Esophagus (tissue), 2 donors: ENCODE measurements around the gene ZNF526. TPM values are rescaled to one million over a fixed set of nuclear protein-coding genes. Genes with fewer than 3 reads are reported as not detected.

Experiments
- H3K27ac ChIP-seq, 2 donors: one replicate each; pipeline ENCODE4 v1.5.1; 2013; ENCODE audit warnings: low read depth in 2 of 2, mild to moderate bottlenecking in 2 of 2, inconsistent platforms in 1 of 2, low read length in 1 of 2, moderate library complexity in 1 of 2
- H3K27me3 ChIP-seq, 2 donors: one replicate each; pipeline ENCODE4 v1.6.1; 2013; ENCODE audit warnings: low read length in 2 of 2, control low read depth in 1 of 2, mild to moderate bottlenecking in 1 of 2; ENCODE audit not compliant: insufficient read depth in 2 of 2, control insufficient read depth in 1 of 2
- H3K36me3 ChIP-seq, 2 donors: one replicate each; pipeline ENCODE4 v1.6.1; 2013; ENCODE audit warnings: low read length in 1 of 2; ENCODE audit not compliant: control insufficient read depth in 2 of 2, insufficient read depth in 2 of 2
- H3K4me1 ChIP-seq, 2 donors: one replicate each; pipeline ENCODE4 v1.6.1; 2013; ENCODE audit warnings: low read length in 1 of 2; ENCODE audit not compliant: control insufficient read depth in 2 of 2, insufficient read depth in 2 of 2
- H3K4me3 ChIP-seq, 2 donors: one replicate each; pipeline ENCODE4 v1.5.1; 2013; ENCODE audit warnings: low read length in 2 of 2, mild to moderate bottlenecking in 2 of 2, low read depth in 1 of 2, moderate library complexity in 1 of 2
- H3K9me3 ChIP-seq, 2 donors: one replicate each; pipeline ENCODE4 v1.6.1; 2013; ENCODE audit warnings: mild to moderate bottlenecking in 2 of 2, low read depth in 1 of 2, low read length in 1 of 2, moderate library complexity in 1 of 2; ENCODE audit not compliant: control insufficient read depth in 2 of 2, insufficient read depth in 1 of 2
- WGBS, 2 donors: extraction: QIAGEN DNeasy Blood & Tissue Kit; methylation state at CpG; one replicate each; pipeline ENCODE4 v1.1.7; 2013; 5-methylcytosine and 5-hydroxymethylcytosine counted together
- polyA plus RNA-seq, 2 donors: library from polyadenylated mRNA; stranded (reverse); fragments of 200-250 nt; gene quantifications; one replicate each; pipeline ENCODE4 v1.2.3, GENCODE V29; 2013
- donor health status: healthy with polysubstance abuse.
- donor health status: Bipolar disorder and iron deficiency.

ZNF526 gene
- polyA plus RNA-seq, 2 donors, result 2.3 to 3.6 TPM

- 1% methylated on average over 36 to 61 of the region's 66 CpGs for WGBS, 2 donors
- peaks cover 0 to 14% of the 10 kb centered on the region in 2 donors for H3K27me3 ChIP-seq
These were observed 43.0 kb upstream of the ZNF526 start for GRCh38 chr19:42176990-42177685.

DNA sequence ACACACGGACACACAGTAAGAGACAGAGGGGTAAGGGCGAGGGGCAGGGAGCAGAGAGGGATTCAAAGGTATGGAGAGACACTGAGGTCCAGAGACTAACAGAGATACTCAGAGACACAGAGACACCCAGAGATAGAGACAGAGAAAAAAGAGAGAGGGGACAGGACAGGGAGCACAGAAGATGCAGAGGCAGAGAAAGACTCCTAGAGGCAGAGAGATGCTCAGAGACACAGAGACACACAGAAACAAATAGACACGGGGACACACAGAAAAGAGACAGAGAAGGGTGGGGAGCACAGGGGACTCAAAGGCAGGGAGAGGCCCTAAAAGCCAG is 42.5 kb upstream of the ZNF526 start:
- Histone ChIP-seq H3K4me1 (peaks cover 0 to 7% of the 10 kb centered on the region in 2 donors), H3K27ac (no peak overlapping the region), H3K9me3 (no peaks in the 10 kb centered on the region), H3K4me3 (no peak overlapping the region), H3K27me3 (peaks cover 0 to 13% of the 10 kb centered on the region in 2 donors), H3K36me3 (no peaks in the 10 kb centered on the region)
- whole genome bisulfite sequencing, 2 donors, result 30 to 34% methylated on average over 3 of the region's 3 CpGs

More at GRCh38 chr19:42176990-42177685, 43.0 kb upstream of the ZNF526 start:
- no peaks in the 10 kb centered on the region for H3K36me3 ChIP-seq
- H3K4me3 ChIP-seq, result peak overlapping the region; percentile 16 to 30
- no peak overlapping the region for H3K27ac ChIP-seq
- peaks cover 0 to 7% of the 10 kb centered on the region in 2 donors for H3K4me1 ChIP-seq
- no peaks in the 10 kb centered on the region for H3K9me3 ChIP-seq

DNA sequence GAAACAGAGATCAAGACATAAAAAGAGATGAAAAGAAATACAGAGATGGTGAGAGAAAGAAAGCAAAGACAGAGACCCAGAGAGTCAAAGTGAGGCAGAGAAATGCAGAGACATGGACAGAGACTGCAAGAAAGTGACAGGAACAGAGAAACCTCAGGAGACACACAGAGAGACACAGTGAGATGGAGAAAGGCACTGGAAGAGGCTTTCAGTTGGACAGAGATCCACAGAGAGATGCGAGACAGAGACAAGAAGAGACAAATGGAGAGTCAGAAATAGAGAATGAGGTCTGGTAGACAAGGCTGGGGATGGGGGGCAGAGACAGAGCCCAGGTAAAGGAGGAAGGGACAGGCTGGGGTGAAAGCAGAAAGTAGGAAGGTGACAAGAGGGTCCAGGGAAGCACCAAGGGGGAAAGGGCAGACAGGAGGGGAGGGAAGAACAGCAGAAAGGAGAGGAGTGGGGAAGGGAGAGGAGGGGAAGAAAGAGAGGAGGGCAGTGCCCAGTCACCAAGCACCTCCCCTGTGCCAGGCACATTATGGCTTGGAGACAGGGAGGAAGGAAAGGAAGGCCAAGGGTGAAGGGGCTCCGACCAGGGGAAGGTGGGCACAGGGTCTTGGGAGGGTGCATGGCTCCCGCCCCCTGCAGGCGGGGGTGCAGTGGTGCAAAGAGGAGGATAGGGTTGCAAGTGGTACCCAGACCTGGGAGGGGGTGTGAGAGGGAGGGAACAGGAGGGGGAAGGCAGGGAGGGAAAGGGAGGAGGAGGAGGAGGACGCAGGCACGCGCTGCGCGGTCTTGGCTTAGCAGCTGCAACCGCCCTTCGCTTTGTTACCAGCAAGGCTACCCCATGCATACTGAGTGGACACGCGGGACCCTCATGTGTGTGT is 41.1 kb upstream of the ZNF526 start:
- H3K4me1 ChIP-seq, result peaks cover 0 to 7% of the 10 kb centered on the region in 2 donors
- no peaks in the 10 kb centered on the region for H3K9me3 ChIP-seq
- H3K4me3 ChIP-seq, result no peak overlapping the region
- peaks cover 0 to 13% of the 10 kb centered on the region in 2 donors for H3K27me3 ChIP-seq
- H3K27ac ChIP-seq, result no peak overlapping the region
- no peaks in the 10 kb centered on the region for H3K36me3 ChIP-seq
- WGBS, 2 donors, result 12 to 17% methylated on average over 9 to 13 of the region's 13 CpGs

DNA sequence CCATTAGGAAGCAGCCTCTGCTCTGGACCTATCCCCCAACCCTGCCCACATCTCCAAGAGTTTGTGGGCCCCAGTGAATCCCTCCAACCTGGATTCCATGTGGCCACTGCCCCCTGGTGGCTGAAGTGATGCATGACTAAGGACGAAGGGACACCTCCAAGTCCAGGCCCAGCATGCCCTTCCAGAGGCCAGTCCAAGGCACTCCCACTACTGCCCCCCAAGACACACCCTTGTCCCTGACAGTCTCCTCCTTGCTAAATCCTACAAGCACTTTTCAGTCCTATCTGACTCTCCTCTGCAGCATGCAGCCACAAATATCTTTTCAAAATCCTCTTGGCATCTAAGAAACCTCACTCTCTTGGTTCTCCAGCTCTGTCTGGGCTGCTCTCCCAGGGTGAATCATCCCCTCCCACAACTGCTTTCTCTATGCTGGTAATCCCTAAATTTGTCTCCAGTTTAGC is 35.7 kb upstream of the ZNF526 start:
- H3K4me1 ChIP-seq, result no peaks in the 10 kb centered on the region
- WGBS, 2 donors, result 0% methylated on average over 1 of the region's 1 CpG
- no peaks in the 10 kb centered on the region for H3K36me3 ChIP-seq
- H3K4me3 ChIP-seq, result no peak overlapping the region
- no peak overlapping the region for H3K27ac ChIP-seq
- H3K9me3 ChIP-seq, result no peaks in the 10 kb centered on the region
- peaks cover 0 to 5% of the 10 kb centered on the region in 2 donors for H3K27me3 ChIP-seq

DNA sequence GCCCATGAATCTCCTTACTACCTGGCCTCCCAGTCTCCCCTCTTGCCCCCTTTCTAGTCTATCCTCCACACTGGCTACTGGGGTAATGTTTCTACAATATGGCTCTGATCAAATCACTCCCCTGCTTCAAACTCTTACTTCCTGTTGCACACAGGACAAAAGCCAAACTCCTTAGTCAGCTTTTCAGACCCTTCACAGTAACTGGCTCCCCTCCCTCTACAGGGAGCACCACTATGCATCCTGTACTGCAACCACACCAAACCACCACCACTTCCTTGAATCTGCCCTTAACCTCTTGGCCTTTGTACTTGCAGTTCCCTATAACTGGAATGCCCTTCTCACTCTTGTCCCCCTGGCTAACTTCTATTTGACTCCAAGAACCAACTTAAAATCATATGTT is 34.8 kb upstream of the ZNF526 start:
- no peaks in the 10 kb centered on the region for H3K36me3 ChIP-seq
- H3K4me1 ChIP-seq, result no peaks in the 10 kb centered on the region
- H3K27ac ChIP-seq, result no peak overlapping the region
- H3K4me3 ChIP-seq, result no peak overlapping the region
- H3K9me3 ChIP-seq, result no peaks in the 10 kb centered on the region
- no peaks in the 10 kb centered on the region for H3K27me3 ChIP-seq

DNA sequence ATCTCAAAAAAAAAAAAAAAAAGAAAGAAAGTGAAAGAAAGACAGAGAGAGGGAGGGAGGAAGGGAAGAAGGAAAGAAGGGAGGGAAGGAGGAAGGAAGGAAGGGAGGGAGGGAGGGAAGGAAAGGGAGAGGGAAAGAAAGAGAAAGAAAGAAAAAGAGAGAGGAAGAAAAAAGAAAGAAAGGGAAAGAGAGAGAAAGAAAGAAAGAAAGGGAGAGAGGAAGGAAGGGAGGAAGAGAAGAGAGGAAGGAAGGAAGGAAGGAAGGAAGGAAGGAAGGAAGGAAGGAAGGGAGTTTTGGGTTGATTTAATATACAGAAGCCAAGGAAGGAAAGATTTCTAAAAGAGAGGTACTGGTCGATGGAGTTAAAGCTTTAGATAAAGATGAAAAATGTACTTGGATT is 31.4 kb upstream of the ZNF526 start:
- Histone ChIP-seq H3K36me3 (no peaks in the 10 kb centered on the region), H3K27ac (no peak overlapping the region), H3K4me3 (no peak overlapping the region), H3K4me1 (peaks cover 3 to 5% of the 10 kb centered on the region in 2 donors), H3K9me3 (no peaks in the 10 kb centered on the region), H3K27me3 (no peaks in the 10 kb centered on the region)
- WGBS, 2 donors, result 59 to 86% methylated on average over 1 of the region's 1 CpG

GRCh38 chr19:42189133-42189532 is 31.0 kb upstream of the ZNF526 start:
- 80 to 81% methylated on average over 3 of the region's 3 CpGs for WGBS, 2 donors
- Histone ChIP-seq H3K27ac (no peak overlapping the region), H3K4me1 (peaks cover 3 to 5% of the 10 kb centered on the region in 2 donors), H3K36me3 (no peaks in the 10 kb centered on the region), H3K9me3 (no peaks in the 10 kb centered on the region), H3K27me3 (no peaks in the 10 kb centered on the region), H3K4me3 (no peak overlapping the region)

- H3K9me3 ChIP-seq, result no peaks in the 10 kb centered on the region
- peaks cover 3 to 5% of the 10 kb centered on the region in 2 donors for H3K4me1 ChIP-seq
- H3K27me3 ChIP-seq, result no peaks in the 10 kb centered on the region
- H3K4me3 ChIP-seq, result no peak overlapping the region
- H3K36me3 ChIP-seq, result peaks cover 0 to 3% of the 10 kb centered on the region in 2 donors
- 73 to 76% methylated on average over 1 of the region's 1 CpG for WGBS, 2 donors
- H3K27ac ChIP-seq, result peak overlapping the region; percentile 26 to 89
These were observed 28.8 kb upstream of the ZNF526 start for GRCh38 chr19:42191330-42191729.

DNA sequence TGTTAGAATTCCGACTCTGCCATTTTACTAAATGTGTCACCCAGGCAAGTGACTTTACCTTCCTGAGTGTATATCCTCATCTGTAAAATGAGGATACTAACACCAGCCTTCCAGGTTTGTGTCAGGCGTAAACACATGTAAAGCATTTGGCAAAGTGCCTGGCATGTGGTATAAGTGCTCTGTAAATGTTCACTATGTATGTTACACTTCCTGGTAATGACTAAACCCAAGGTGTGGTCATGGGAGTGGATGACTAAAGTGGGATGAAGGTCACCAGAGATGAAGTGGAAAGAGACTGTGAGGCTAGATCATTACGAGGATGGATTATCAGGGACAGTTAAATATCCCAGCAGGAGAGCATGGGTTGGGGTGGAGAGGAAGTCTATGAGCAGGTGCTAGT is 28.3 kb upstream of the ZNF526 start:
- no peaks in the 10 kb centered on the region for H3K9me3 ChIP-seq
- H3K27me3 ChIP-seq, result no peaks in the 10 kb centered on the region
- H3K4me1 ChIP-seq, result peaks cover 3 to 5% of the 10 kb centered on the region in 2 donors
- peak overlapping the region; percentile 26 to 71 for H3K27ac ChIP-seq
- 42 to 44% methylated on average over 3 of the region's 3 CpGs for WGBS, 2 donors
- H3K36me3 ChIP-seq, result peaks cover 0 to 3% of the 10 kb centered on the region in 2 donors
- H3K4me3 ChIP-seq, result no peak overlapping the region
